ENCODE data around the gene PLVAP.
A peak's percentile ranks its signal among the peaks of the same experiment; 100 is the strongest.

Gene PLVAP

GRCh38 chr19:17333611-17334413 lies 43.3 kb downstream of the PLVAP start:
- DNase-seq, result peak; percentile 73

DNA sequence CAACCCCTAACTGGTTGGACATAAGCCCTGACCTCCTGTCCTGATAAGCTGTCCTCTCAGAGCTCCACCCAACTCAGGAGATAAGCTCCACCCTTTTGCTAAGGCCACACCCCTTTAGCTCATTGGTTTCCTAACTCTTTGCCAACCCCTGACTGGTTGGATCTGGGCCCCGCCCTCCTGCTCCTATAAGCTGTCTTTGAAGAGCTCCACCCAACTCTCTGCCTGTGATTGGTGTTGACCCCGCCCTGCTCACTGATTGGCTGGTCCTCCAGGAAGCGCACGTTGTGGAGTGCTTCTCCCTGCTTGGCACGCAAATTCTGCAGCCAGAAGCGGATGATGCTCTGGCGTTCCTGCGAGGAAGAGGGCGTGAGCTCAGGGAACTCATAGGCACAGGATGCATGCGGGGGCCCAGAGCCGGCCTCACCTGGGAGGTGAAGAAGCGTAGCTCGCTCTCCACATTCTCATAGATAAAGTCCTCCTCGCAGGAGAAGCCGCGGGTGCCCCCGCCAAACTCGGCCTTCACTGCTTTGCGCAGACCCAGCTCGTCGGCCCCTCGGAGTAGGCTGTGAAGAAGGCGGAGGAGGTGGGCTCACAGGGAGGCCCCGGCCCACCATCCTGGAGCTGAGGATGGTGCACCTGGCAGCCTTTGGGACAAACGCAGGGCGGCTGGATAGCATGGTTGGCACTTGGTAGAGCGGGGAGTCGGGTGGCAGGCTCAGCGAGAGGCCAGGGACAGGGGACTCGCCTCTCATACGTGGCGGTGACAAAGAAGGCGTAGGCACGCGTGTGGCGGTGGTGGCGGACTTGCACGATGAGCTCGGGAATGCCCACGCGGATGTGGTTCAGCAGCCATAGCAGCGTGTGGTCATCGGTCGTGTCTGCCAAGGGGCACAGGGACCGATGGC lies 44.2 kb downstream of the PLVAP start:
- DNase-seq, result peak; percentile 70

GRCh38 chr19:17332360-17332676 lies 44.8 kb downstream of the PLVAP start:
- no peak for DNase-seq

DNA sequence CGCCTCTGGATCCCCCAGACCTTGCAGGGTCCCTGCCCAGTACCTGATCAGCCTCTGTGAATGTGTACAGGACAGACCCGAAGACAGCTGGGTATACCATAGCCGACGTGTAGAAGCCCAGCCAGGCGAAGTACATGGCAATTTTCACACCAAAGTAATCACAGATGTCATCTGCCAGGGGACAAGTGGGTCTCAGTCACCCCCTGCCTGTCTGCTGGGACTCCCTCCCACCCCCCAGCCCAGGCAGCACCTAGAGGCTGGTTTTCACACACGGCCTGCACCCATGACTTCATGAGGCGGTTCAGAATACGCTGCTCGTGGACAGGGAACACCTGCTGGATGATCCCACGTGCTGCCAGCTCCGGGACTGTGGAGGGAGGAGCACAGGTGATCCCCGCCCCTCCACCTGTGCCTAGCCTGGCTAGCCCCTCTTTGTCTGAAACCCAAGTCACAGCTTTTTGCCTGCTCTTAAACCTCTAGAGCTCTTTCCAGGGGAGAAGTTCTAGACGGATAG lies 46.0 kb downstream of the PLVAP start:
- DNase-seq, result no peak

DNA sequence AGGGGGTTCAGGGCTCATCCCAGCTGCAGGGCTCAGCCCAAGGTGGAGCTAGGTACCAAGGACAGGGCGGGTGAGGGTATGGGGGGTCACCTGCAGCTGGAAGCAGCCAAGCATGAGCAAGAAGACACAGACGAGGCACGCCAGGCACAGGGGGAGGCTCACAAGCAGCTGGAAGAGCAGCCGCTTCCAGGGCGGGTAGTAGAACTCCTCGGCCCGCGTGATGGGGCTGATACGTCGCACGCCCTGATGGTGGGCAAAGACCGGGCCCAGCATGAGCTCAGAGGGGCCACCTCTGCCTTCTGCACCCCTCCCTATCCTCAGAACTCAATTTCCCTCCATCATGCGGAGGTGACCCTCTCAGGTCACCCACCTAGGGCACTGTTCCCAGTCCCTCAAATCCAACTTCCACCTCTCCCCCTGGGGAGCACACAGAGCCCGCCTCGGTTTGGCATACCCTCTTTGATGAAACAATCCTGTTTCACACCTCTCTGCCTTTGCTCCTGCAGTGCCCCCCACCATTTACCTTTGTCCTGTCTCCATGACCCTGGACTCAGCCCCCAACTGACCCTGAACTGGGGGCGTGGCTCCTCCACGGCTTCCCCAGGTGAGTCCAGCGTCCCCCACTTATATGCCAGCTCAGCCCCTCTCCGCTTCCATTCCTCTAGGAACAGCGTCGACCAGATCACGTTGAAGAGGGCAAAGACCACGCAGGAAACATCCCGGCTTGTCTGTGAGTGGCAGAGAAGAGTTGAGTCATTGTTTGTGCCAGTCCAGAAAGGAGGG lies 46.7 kb downstream of the PLVAP start:
- DNase-seq, result no peak

GRCh38 chr19:17329366-17330261 lies 47.5 kb downstream of the PLVAP start:
- no peak for DNase-seq

DNA sequence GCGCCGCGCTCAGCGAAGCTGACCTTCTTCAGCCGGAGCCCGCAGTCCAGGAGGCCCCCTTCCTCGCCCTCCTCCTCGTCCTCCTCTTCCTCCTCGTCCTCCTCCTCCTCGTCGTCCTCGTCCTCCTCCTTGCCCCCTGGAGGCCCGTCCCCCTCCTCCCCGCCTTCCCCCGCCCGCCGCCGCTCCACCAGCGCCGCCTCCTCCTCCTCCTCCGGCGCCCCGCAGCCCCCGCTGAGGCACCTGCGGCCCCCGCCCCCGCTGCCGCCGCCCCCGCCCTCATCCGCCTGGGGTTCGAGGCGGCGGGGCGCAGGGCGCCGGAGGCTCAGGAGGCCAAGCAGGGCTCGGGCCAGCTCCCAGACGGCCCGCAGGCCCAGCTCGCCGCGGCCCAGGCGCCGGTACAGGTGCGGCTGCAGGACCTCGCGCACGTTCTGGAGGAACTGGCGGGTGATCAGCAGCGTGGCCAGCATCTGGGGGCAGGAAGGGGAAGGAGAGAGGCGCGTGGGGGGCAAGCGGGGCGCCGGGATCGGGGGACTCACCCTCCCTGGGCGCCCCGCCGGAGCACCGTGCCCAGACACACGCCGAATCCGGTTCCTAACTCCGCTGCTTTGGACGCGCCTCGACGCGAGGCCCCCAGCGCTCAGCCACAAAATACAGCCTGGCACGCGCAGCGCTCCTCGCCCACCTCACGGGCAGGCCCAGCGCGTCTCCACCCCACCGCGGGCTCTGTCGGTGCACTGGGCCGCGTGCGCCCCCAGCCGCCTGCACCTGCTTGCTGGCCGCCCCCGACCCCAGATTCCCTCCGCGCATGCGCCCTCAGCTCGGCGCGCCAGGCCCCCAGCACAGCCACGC lies 48.4 kb downstream of the PLVAP start:
- peak; percentile 37 for DNase-seq

DNA sequence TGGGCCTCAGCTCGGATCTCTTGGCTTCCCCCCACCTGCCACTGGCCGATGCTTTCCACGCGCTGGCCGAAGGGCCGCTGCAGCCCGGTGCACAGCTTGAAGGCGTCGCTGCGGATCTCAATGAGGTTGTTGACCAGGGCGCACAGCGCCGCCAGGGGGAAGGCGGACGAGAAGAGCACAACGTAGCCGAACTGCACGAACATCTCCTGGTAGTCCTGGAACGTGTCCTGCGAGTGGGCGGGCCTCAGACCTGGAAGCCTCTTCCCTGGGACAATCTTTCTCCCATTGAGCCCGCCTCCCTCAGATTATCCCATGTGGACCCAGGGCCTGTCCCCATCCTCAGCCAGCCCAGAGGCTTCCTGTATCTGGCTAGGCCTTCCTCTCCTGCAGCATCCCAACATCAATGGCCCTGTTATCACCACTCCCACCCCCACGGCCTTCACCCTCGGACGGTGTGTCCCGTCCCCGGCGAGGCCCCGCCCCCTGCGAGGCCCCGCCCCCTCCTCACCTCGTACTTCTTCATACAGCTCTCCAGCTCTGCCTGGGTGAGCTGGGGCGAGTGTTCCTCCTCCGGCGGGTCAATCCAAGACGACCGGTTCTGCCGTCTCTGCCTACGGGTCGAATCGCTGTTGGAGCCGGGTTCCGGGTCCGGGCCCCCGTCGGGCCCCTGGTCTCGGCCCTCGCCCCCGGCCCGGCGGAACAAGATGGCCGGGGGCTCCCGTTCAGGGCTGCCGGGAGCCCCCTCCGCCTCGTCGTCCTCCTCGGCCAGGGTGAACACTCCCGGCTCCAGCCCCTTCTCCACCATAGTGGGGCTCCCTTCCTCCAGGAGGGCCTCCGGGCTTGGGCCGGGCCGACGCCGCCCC lies 49.3 kb downstream of the PLVAP start:
- DNase-seq, result peak; percentile 66

GRCh38 chr19:17327068-17327653 lies 50.0 kb downstream of the PLVAP start:
- no peak for DNase-seq

GRCh38 chr19:17326595-17326966 lies 50.6 kb downstream of the PLVAP start:
- DNase-seq, result no peak

GRCh38 chr19:17325881-17326594 lies 51.1 kb downstream of the PLVAP start:
- no peak for DNase-seq

DNA sequence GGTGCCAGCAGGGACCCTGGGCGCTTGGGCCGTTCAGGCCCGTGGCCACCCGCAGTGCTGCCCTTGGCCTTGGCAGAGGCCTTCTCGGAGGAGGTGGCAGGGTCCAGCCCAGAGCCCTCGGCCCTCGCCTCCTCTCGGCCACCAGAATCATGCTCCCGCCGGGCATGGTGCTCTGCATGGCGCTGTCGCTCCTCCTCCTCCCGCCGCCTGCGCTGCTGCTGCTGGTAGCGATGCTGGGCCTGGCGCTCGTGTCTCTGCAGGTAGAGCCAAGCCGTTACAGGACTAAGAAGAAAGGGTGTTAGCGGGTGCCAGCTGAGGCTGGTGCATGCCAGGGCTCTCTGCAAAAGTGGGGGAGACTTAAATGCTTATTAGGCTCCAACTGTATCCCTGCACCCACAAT lies 52.0 kb downstream of the PLVAP start:
- no peak for DNase-seq

DNA sequence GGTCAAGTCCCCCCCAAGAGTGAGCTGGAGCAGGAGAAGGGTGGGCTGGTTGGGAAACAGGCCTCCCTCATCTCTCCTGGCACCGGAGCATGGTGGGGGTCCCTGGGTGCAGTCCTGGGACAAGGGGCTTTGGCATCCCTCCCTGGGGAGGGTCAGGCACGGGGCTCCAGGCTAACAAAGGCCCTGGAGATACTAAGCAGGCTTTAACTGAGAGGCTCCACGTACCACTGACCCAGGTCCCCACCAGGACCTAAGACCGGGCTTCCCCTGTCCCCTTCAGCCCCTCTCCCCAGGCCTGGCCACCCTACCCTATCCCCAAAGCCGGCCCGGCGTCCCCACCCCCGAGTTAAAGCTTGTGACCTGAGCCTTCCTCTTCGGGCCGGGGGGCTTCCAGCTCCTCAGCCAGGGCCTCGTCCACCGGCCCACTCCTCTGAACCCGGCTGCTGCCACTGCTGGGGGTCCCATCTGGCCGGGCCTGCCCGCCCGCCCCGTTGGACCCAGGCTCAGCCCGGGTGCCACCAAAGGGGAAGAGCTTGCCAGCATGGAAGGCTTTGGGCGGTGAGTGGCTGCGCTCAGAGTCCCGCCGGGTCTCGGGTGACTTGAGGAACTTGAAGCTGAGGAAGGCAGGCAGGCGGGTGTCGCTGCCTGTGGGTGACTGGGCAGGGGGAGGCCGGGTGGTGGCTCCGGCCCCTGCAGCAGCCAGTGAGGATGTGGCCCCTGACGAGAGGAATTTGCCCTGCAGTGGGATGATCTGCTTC lies 52.6 kb downstream of the PLVAP start:
- DNase-seq, result no peak

DNA sequence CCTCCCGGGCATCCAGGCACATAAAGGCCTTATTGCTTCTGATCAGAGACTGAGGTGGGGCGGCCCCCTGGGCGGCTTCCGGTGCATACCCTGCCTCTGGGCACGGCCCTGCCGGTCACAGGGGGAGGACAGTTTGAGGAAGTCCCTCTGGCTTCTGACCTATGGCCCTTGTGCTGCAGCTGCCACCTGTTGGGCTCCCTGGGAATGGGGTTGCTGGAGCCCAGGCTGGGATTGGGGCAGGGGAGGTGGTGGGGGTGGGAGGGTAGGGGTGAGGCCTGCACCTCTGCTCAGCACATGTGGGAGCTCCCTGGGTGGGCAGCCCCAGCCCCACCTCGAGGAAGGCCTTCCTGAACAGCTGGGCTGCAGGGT lies 53.2 kb downstream of the PLVAP start:
- no peak for DNase-seq

GRCh38 chr19:17323300-17323963 lies 53.7 kb downstream of the PLVAP start:
- no peak for DNase-seq

- no peak for DNase-seq
These were observed 54.3 kb downstream of the PLVAP start for GRCh38 chr19:17322854-17323253.

- no peak for DNase-seq
These were observed 55.3 kb downstream of the PLVAP start for GRCh38 chr19:17321655-17322489.
